HL-60 (cell line): ENCODE data around the gene CERS5.

Experiments used
- REST ChIP-seq: IDR thresholded peaks from 2 replicates; pipeline ENCODE4 v1.6.1; 2012; ENCODE audit warnings: low read depth; ENCODE audit not compliant: insufficient replicate concordance
- SPI1 ChIP-seq: IDR thresholded peaks from 2 replicates; pipeline ENCODE4 v1.6.1; 2012; ENCODE audit warnings: low read depth, mild to moderate bottlenecking, borderline replicate concordance

DNA sequence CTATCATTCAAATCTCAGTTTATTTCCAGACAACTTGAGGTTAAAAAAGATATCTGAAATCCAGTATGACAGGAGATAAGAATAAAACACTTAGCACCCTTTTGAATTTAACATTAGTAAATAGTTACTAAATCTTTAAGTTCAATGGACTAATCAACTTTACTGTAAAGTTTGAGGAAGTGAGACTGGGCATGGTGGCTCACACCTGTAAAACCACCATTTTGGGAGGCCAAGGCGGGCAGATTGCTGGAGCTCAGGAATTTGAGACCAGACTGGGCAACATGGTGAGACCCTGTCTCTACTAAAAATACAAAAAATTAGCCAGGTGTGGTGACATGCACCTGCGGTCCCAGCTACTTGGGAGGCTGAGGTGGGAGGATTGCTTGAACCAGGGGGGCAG is 40.3 kb upstream of the CERS5 start:
- TF ChIP-seq SPI1 (no peak), REST (no peak)
